ENCODE results near the gene POLDIP2. TPM values are rescaled to one million over a fixed set of nuclear protein-coding genes. Genes with fewer than 3 reads are reported as not detected.

The POLDIP2 gene
- total and polyA plus RNA-seq, 2 of the 13 experiments (the other 11 are each of a cell fraction or from before 2014, with no cell fraction given), result 85.9 to 114 TPM

DNA sequence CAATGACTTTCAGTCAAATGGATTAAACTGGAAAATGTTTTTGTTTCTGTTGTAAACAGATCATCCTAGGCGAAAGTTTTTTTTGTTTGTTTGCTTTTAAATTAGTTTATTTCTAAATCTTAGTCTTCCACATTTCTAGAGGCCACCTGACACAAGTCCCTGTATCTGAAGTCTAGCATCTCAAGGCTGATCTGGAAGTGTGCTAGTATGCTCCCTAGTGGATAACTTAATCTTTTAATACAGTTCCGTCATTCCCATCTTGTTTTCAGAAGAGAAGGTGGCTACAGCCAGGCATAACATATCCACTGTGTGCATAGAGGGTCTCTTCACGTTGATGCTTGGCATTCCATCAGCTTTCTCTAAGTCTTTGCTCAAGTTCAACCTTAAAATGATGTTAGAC lies 29.6 kb downstream of the POLDIP2 start (continued):
- TF ChIP-seq, protein P1, sequence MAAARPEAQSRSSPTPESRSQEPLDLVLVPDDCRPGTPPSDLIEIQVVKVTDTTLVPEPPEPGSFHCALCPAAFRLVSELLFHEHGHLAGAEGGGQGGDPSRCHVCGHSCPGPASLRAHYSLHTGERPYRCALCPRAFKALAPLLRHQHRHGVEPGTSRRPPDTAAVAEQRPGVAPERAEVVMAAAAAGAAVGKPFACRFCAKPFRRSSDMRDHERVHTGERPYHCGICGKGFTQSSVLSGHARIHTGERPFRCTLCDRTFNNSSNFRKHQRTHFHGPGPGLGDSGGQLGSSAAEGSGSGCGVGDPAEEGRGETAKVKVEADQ (CRISPR knock-in tag; IDR thresholded peaks at IDR 0.05; ENCODE audit: borderline replicate concordance), result no peak
- TF ChIP-seq ZNF484 (CRISPR knock-in tag; IDR thresholded peaks at IDR 0.05; ENCODE audit: borderline replicate concordance, low read depth), result no peak

DNA sequence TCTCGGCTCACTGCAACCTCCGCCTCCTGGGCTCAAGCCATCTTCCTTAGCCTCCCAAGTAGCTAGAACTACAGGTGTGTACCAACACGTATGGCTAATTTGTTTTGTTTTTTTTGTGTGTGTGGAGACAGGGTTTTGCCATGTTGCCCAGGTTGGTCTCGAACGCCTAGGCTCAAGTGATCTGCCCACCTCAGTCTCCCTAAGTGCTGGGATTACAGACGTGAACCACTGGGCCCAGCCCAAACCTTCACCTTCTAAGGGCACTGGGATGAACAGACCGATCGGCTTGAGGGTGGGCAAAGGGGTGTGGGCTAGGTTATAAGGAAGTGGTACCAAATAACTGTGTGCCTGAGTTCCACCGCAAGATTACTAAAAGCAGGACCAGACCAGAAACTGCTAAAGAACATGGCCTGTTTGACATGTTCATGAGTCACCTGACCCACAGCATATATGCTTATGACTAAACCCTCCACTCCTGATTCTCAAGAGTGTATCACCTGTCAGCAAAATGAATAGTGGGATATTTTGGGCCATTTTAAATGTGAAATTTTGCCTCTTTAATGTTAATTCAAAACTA lies 30.2 kb downstream of the POLDIP2 start:
- peaks cover 46% of the 10 kb centered on the region for H3K79me2 ChIP-seq (ENCODE audit: insufficient read depth, low read length)
- BruUV-seq (replicated peaks), result no TSS peak
- H3K36me3 ChIP-seq (replicated peaks in 1 of 2; ENCODE audit: control insufficient read depth in 1 of 2, insufficient read depth in 2 of 2, low read length in 2 of 2), result peaks cover 17 to 52% of the 10 kb centered on the region in 2 experiments
- H3K27ac ChIP-seq (ENCODE audit: extremely low read length, insufficient read depth, low read length), result no peak overlapping the region
- FAIRE-seq (no peak), ATAC-seq (no peak), DNase-seq (ENCODE audit: low spot score) (no peak)
- WGBS (ENCODE audit: low lambda C conversion rate), result 97% methylated on average over 9 of the region's 9 CpGs
- in situ Hi-C loops (cut with HindIII; ENCODE audit: extremely low pct_ligation_motif_present, low pct_unique_long_range_greater_than_20kb), result no loop called here
- H3K9ac ChIP-seq (ENCODE audit: insufficient read depth, low read depth, low read length), result no peak overlapping the region
- CTCF ChIA-PET (ENCODE audit: low intra/inter-chr PET ratio, low total read pairs), result no interaction called here
- H3K4me3 ChIP-seq (replicated peaks in 1 of 3; ENCODE audit: insufficient read depth in 1 of 3, low read depth in 2 of 3, low read length in 3 of 3), result no peak overlapping the region
- no peaks in the 10 kb centered on the region for H4K20me1 ChIP-seq (ENCODE audit: insufficient read depth, low read length)
- intact Hi-C loops (cut with micrococcal nuclease; ENCODE audit: unreplicated experiment), result no loop called here
- H3K27me3 ChIP-seq (ENCODE audit: control insufficient read depth in 1 of 2, insufficient read depth in 2 of 2, low read length in 2 of 2), result no peaks in the 10 kb centered on the region
- no peaks in the 10 kb centered on the region for H3K9me3 ChIP-seq (ENCODE audit: low read length)
- no peak overlapping the region for H3K4me2 ChIP-seq (ENCODE audit: low read depth, low read length)
- POLR2A ChIA-PET, result interaction anchor here (2.1 kb wide), 1 partner anchor 8 kb away, joined by 10 read pairs; the partner anchor contains the start of genes IFT20 and TNFAIP1
- no peak overlapping the region for H2AFZ ChIP-seq (ENCODE audit: low read length)
- H3K4me1 ChIP-seq (ENCODE audit: insufficient read depth, low read length), result peaks cover 59% of the 10 kb centered on the region
- TF ChIP-seq ETV5 (CRISPR knock-in tag; IDR thresholded peaks at IDR 0.05; ENCODE audit: borderline replicate concordance), result no peak
- TF ChIP-seq, protein P2, sequence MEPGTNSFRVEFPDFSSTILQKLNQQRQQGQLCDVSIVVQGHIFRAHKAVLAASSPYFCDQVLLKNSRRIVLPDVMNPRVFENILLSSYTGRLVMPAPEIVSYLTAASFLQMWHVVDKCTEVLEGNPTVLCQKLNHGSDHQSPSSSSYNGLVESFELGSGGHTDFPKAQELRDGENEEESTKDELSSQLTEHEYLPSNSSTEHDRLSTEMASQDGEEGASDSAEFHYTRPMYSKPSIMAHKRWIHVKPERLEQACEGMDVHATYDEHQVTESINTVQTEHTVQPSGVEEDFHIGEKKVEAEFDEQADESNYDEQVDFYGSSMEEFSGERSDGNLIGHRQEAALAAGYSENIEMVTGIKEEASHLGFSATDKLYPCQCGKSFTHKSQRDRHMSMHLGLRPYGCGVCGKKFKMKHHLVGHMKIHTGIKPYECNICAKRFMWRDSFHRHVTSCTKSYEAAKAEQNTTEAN (CRISPR knock-in tag; conservative IDR thresholded peaks at IDR 0.05), result no peak
- TF ChIP-seq FOXA1 (IDR thresholded peaks at IDR 0.05), result no peak
- no peak for TF ChIP-seq FOXA1 (CRISPR knock-in tag; IDR thresholded peaks at IDR 0.05)
- TF ChIP-seq HES4 (CRISPR knock-in tag; IDR thresholded peaks at IDR 0.05; ENCODE audit: borderline replicate concordance), result no peak
- no peak for TF ChIP-seq TBX2 (CRISPR knock-in tag; IDR thresholded peaks at IDR 0.05; ENCODE audit: borderline replicate concordance)
- no peak for TF ChIP-seq TBL1XR1 (IDR thresholded peaks at IDR 0.05; ENCODE audit: borderline replicate concordance, low read length, partially characterized antibody)
- no peak for TF ChIP-seq NCOA5 (CRISPR knock-in tag; IDR thresholded peaks at IDR 0.05)
- TF ChIP-seq KMT2A (CRISPR knock-in tag; IDR thresholded peaks at IDR 0.05), result no peak
- TF ChIP-seq ZNF460 (CRISPR knock-in tag; IDR thresholded peaks at IDR 0.05; ENCODE audit: borderline replicate concordance), result no peak
- no peak for TF ChIP-seq ZFP41 (CRISPR knock-in tag; IDR thresholded peaks at IDR 0.05; ENCODE audit: borderline replicate concordance)
- TF ChIP-seq, protein P3, sequence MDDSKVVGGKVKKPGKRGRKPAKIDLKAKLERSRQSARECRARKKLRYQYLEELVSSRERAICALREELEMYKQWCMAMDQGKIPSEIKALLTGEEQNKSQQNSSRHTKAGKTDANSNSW (CRISPR knock-in tag; IDR thresholded peaks at IDR 0.05; ENCODE audit: borderline replicate concordance), result no peak
- TF ChIP-seq YEATS4 (CRISPR knock-in tag; IDR thresholded peaks at IDR 0.05; ENCODE audit: borderline replicate concordance), result no peak
- TF ChIP-seq, protein P4, sequence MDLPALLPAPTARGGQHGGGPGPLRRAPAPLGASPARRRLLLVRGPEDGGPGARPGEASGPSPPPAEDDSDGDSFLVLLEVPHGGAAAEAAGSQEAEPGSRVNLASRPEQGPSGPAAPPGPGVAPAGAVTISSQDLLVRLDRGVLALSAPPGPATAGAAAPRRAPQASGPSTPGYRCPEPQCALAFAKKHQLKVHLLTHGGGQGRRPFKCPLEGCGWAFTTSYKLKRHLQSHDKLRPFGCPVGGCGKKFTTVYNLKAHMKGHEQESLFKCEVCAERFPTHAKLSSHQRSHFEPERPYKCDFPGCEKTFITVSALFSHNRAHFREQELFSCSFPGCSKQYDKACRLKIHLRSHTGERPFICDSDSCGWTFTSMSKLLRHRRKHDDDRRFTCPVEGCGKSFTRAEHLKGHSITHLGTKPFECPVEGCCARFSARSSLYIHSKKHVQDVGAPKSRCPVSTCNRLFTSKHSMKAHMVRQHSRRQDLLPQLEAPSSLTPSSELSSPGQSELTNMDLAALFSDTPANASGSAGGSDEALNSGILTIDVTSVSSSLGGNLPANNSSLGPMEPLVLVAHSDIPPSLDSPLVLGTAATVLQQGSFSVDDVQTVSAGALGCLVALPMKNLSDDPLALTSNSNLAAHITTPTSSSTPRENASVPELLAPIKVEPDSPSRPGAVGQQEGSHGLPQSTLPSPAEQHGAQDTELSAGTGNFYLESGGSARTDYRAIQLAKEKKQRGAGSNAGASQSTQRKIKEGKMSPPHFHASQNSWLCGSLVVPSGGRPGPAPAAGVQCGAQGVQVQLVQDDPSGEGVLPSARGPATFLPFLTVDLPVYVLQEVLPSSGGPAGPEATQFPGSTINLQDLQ (CRISPR knock-in tag; IDR thresholded peaks at IDR 0.05), result no peak
- TF ChIP-seq MIXL1 (CRISPR knock-in tag; IDR thresholded peaks at IDR 0.05), result no peak
